Thymus (tissue), 11 donors: Measurements from ENCODE around the gene APBA1. TPM values are rescaled to one million over a fixed set of nuclear protein-coding genes. Genes with fewer than 3 reads are reported as not detected.

Experiments
- DNase-seq, 9 donors: peaks; one replicate each; pipeline ENCODE4 v3.0.0-alpha.2; 2013; ENCODE audit warnings: low spot score in 9 of 9, low read depth in 6 of 9, missing footprints in 1 of 9
- H3K27ac ChIP-seq, 2 donors: one replicate each; pipeline ENCODE4 v1.5.1; 2013; ENCODE audit warnings: control low read depth in 1 of 2, low read depth in 1 of 2, low read length in 1 of 2, mild to moderate bottlenecking in 1 of 2, moderate library complexity in 1 of 2
- H3K27me3 ChIP-seq, 2 donors: one replicate each; pipeline ENCODE4 v1.5.1; 2013; ENCODE audit warnings: low read length in 1 of 2; ENCODE audit not compliant: control insufficient read depth in 2 of 2, insufficient read depth in 1 of 2
- H3K36me3 ChIP-seq, 2 donors: one replicate each; pipeline ENCODE4 v1.5.1; 2013; ENCODE audit warnings: low read length in 1 of 2, mild to moderate bottlenecking in 1 of 2, moderate library complexity in 1 of 2; ENCODE audit not compliant: control insufficient read depth in 2 of 2, insufficient read depth in 2 of 2
- H3K4me1 ChIP-seq, 2 donors: one replicate each; pipeline ENCODE4 v1.5.1; 2013; ENCODE audit warnings: low read length in 2 of 2; ENCODE audit not compliant: control insufficient read depth in 2 of 2, insufficient read depth in 2 of 2
- H3K4me3 ChIP-seq, 2 donors: one replicate each; pipeline ENCODE4 v1.5.1; 2013; ENCODE audit warnings: low read length in 2 of 2, control low read depth in 1 of 2, mild to moderate bottlenecking in 1 of 2
- H3K9me3 ChIP-seq, 2 donors: one replicate each; pipeline ENCODE4 v1.5.1; 2013; ENCODE audit warnings: low read length in 1 of 2, mild to moderate bottlenecking in 1 of 2; ENCODE audit not compliant: control insufficient read depth in 2 of 2, insufficient read depth in 1 of 2
- WGBS: extraction: QIAGEN DNeasy Blood & Tissue Kit; methylation state at CpG from one replicate; pipeline ENCODE4 v1.1.7; 2013; 5-methylcytosine and 5-hydroxymethylcytosine counted together
- polyA plus RNA-seq: library from polyadenylated mRNA; stranded (reverse); fragments of 200-250 nt; gene quantifications from one replicate; pipeline ENCODE4 v1.2.3, GENCODE V29; 2013
- total RNA-seq: library from RNA; stranded (reverse); fragments of 120-200 nt; gene quantifications from one replicate; pipeline ENCODE4 v1.2.4, GENCODE V29; 2013
- donor health status: healthy.

APBA1 gene
- total and polyA plus RNA-seq, 2 donors, result 0.80 to 0.90 TPM

DNA sequence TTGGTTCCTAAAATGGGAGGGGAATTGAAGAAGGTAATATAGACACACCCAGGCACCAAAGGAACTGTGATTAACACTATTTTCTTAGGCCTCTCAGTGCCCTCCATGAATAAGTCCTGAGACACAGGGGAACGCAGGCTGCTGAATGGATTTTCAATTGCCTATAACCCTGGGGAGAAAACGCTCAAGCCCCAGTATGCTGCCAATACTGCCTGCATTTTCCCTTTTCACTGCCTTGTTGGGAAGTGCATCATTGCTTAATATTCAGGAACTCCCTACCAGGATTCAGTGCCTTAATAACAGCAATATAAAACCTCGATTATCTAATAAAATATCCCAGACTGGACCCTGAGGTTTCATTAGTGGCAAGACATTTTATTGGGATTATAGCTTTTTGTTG lies 25.4 kb downstream of the APBA1 start:
- WGBS, result 93% methylated on average over 3 of the region's 3 CpGs
- no peaks in the 10 kb centered on the region for H3K36me3 ChIP-seq
- H3K9me3 ChIP-seq, result no peaks in the 10 kb centered on the region
- DNase-seq, result no peak
- H3K27ac ChIP-seq, result no peak overlapping the region
- no peaks in the 10 kb centered on the region for H3K27me3 ChIP-seq
- H3K4me1 ChIP-seq, result no peaks in the 10 kb centered on the region
- H3K4me3 ChIP-seq, result no peak overlapping the region

DNA sequence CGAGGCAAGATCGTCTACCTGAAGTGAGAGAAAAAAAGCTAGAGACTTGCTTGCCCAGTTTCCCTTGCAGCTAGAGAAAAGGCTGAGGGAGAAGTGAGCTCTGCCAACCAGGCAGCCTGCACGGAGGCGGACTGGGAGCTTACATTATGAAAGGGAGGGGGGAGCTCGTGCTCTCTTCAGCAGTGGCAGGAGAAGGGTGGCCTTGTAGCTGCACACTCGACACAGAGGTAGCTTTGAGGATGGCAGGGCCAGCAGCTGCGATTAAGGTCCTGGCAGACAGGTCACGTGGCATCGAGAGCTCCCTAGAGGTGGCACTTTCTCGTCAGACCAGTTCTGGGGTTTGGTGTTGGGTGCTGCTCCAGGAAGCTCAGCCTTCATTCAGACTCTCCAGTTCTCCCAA lies 26.7 kb downstream of the APBA1 start:
- no peak for DNase-seq
- 85% methylated on average over 10 of the region's 10 CpGs for WGBS

DNA sequence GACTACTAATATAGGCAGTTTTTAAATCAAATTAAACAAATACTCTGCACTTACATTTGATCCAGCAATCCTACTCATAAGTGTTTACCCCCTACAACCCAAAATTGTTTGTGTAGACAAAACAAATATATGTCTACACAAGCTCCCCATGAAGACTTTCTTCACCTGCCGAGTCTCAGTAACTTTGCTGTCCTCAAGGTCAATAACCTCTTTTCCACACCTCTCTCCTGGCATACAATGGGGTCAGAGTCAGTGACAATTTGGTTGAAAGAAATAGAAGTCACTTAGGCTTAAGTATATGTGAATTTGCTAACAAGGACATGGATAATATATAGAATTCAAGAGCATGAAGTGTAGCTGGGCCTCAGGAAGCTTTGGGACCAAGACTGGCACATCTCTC lies 29.1 kb downstream of the APBA1 start:
- Histone ChIP-seq H3K4me3 (no peak overlapping the region), H3K27ac (no peak overlapping the region), H3K4me1 (no peaks in the 10 kb centered on the region), H3K36me3 (no peaks in the 10 kb centered on the region), H3K9me3 (no peaks in the 10 kb centered on the region), H3K27me3 (no peaks in the 10 kb centered on the region)
- no peak for DNase-seq
- WGBS, result 93% methylated on average over 1 of the region's 1 CpG

More for the DNA sequence above, 26.7 kb downstream of the APBA1 start:
- Histone ChIP-seq H3K4me1 (no peaks in the 10 kb centered on the region), H3K9me3 (no peaks in the 10 kb centered on the region), H3K27ac (no peak overlapping the region), H3K4me3 (no peak overlapping the region), H3K27me3 (no peaks in the 10 kb centered on the region), H3K36me3 (no peaks in the 10 kb centered on the region)

DNA sequence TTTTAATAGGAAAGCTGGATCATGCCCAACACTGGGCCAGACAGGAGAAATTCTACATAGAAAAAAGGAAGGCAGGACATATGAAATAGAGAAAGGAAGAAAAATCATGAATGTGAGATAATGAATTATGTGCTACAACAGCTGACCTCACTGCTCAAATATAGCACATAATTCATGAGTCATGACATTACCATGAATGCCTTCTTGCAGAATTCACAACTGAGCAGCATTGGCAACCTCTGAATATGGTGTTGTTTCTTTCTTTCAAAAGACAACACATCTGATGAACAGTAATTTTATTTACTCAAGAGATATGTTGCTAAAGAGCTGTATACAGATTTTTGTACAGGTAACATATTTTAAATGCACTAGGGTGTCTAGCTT lies 34.4 kb downstream of the APBA1 start:
- H3K36me3 ChIP-seq, result no peaks in the 10 kb centered on the region
- H3K27me3 ChIP-seq, result no peaks in the 10 kb centered on the region
- H3K27ac ChIP-seq, result no peak overlapping the region
- no peak overlapping the region for H3K4me3 ChIP-seq
- no peak for DNase-seq
- H3K4me1 ChIP-seq, result no peaks in the 10 kb centered on the region
- no peaks in the 10 kb centered on the region for H3K9me3 ChIP-seq

DNA sequence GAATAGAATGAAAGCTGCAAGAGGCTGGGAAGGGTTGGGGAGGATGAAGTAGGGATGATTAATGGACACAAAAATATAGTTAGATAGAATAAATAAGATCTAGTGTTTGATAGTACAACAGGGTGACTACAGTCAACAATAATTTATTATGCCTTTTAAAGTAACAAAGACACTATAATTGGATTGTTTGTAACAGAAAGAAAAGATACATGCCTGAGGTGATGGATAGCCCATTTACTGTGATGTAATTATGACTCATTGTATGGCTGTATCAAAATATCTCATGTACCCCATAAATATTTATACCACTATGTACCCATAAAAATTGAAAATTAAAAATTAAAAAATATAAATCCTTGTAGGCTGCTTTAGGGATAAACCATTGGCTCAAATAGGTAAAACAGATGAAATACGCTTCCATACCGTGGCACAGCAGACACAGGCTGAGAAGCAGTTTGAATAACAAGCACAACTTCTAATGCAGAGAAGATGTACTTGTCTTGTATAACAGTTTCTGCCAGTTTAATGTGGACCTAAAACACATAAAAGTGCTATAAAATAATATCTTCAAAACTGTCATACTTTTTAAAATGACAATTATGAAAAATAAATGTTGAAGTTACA lies 34.9 kb downstream of the APBA1 start:
- Histone ChIP-seq H3K4me3 (no peak overlapping the region), H3K36me3 (no peaks in the 10 kb centered on the region), H3K4me1 (no peaks in the 10 kb centered on the region), H3K9me3 (no peaks in the 10 kb centered on the region), H3K27me3 (no peaks in the 10 kb centered on the region), H3K27ac (no peak overlapping the region)
- WGBS, result 96% methylated on average over 2 of the region's 2 CpGs
- DNase-seq, result no peak

DNA sequence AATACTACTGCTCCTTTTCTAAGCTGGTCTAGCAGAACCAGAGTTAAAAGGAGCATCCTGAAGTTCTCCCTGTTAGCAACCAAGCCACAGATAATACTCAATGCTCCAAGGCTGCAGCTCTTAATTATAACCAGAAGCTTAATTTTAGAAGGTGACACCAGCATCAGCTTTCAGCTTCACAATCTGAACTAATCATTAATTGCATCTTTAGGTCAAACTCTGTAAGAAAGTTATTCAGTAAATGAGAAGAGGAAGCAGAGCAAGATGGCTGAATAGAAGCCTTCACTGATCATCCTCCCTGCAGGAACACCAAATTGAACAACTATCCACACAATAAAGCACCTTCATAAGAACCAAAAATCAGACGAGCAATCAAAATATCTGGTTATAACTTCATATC lies 38.5 kb downstream of the APBA1 start:
- Histone ChIP-seq H3K4me3 (no peak overlapping the region), H3K4me1 (no peaks in the 10 kb centered on the region), H3K9me3 (no peaks in the 10 kb centered on the region), H3K27ac (no peak overlapping the region), H3K36me3 (no peaks in the 10 kb centered on the region), H3K27me3 (no peaks in the 10 kb centered on the region)
- 94% methylated on average over 1 of the region's 1 CpG for WGBS
- DNase-seq, result no peak

DNA sequence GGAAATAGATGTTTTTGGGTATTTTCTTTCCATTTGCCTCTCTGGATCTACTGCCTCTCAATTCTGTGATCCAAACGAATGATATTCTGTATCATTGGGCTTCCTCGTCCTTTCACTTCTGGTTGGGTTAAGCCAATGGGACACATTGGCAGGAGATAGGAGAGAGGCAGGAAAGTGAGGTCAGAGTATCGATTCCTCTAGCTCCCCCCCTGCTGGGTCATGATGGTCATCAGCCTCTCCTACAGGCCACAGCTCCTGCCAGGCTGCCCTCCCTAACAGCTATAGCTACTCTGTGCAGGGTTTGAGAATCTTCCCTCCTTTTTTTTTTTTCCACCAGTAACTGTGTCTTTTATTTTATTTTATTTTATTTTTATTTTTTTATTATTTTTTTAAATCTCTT lies 39.4 kb downstream of the APBA1 start:
- H3K9me3 ChIP-seq, result no peaks in the 10 kb centered on the region
- DNase-seq, result no peak

DNA sequence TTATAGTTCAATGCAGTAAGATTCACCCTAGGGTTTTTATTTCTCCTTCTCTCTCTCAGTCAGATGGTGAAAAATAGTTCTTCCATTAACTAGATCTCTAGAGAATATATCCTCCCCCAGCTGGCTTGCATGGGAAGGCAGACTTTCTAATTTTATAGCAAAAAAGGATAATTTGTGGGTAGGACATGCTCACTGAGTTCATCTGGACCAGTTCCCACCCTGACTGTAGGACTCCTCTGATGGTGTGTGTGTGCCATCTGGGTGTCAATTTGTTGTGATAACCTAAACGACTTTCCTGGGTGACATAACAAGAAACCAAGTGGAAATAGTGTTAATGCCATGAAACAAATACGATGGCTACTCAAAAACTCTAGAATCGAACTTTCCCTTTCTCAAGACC lies 44.9 kb downstream of the APBA1 start:
- no peaks in the 10 kb centered on the region for H3K27me3 ChIP-seq
- no peak for DNase-seq
- no peaks in the 10 kb centered on the region for H3K4me1 ChIP-seq
- no peak overlapping the region for H3K27ac ChIP-seq
- no peaks in the 10 kb centered on the region for H3K9me3 ChIP-seq
- H3K36me3 ChIP-seq, result no peaks in the 10 kb centered on the region
- H3K4me3 ChIP-seq, result no peak overlapping the region
- WGBS, result 90% methylated on average over 3 of the region's 3 CpGs

More for the DNA sequence above, 39.4 kb downstream of the APBA1 start:
- Histone ChIP-seq H3K27ac (no peak overlapping the region), H3K4me3 (no peak overlapping the region), H3K27me3 (no peaks in the 10 kb centered on the region), H3K36me3 (no peaks in the 10 kb centered on the region), H3K4me1 (no peaks in the 10 kb centered on the region)
- 65% methylated on average over 3 of the region's 3 CpGs for WGBS

DNA sequence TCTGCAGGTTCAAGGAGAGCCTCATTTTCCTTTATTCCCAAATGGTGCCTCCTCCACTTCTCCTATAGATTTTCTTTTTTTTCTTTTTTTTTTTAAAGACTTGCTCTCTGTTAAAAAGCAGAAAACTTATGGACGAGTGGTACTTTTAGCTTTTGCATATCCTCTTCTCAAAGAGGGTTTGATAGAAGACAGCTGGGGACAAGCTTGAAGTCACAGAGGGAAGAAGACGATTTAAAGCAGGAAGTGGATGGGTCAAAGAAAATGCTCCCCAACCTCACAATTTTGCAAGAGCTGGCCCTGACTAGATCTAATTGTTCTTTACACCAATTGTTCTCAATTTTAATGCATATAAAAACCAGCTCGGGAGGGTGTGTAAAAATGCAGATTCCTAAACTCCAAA lies 48.9 kb downstream of the APBA1 start:
- H3K27me3 ChIP-seq, result no peaks in the 10 kb centered on the region
- 84% methylated on average over 3 of the region's 3 CpGs for WGBS
- no peaks in the 10 kb centered on the region for H3K36me3 ChIP-seq
- no peak overlapping the region for H3K4me3 ChIP-seq
- H3K4me1 ChIP-seq, result no peaks in the 10 kb centered on the region
- H3K9me3 ChIP-seq, result peaks cover 0 to 4% of the 10 kb centered on the region in 2 donors
- no peak overlapping the region for H3K27ac ChIP-seq
- no peak for DNase-seq

DNA sequence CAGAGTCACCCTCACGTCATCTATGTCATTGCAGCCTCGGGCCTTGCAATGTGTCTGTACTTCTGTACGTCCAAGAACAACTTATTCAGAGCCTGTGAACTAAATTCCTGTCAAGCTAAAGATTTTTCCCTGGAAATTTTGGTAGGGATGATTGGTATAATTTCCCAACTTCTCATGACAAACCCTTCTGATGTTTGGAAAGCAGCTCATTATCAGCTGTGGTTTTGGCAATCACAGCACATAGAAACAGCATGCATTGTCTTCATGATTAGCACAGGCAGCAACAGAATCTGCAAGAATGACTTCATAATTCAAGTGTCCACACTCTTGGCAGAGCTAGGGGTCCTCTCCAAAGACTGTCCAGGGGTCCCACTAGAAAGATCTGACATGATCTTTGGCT lies 49.5 kb downstream of the APBA1 start:
- no peaks in the 10 kb centered on the region for H3K36me3 ChIP-seq
- H3K9me3 ChIP-seq, result peaks cover 0 to 4% of the 10 kb centered on the region in 2 donors
- H3K4me1 ChIP-seq, result no peaks in the 10 kb centered on the region
- DNase-seq, result no peak
- WGBS, result 92% methylated on average over 3 of the region's 3 CpGs
- H3K4me3 ChIP-seq, result no peak overlapping the region
- no peak overlapping the region for H3K27ac ChIP-seq
- no peaks in the 10 kb centered on the region for H3K27me3 ChIP-seq
